NCI-H82 treated with DMSO at 0.1 percent for 48 hours (cell line): ENCODE data around the gene MIA.
"Not testable (repeated sequence)": the region's sequence is repeated elsewhere in the genome, so short reads cannot be mapped to it uniquely, and the experiment has no call there.

Experiments used
- DNase-seq: peaks from one replicate; lab custom pipeline; 2025; ENCODE audit not compliant: unreplicated experiment; lab: John Stamatoyannopoulos, UW

MIA gene

GRCh38 chr19:40774916-40775631 is at the start of gene MIA:
Gene MIA (plus strand): TSS chr19:40775521. CDS start chr19:40775543, 22 bp downstream.
- no peak for DNase-seq

- no peak for DNase-seq
These were observed 49.0 kb upstream of the MIA start for GRCh38 chr19:40726279-40726678.

GRCh38 chr19:40730065-40730464 is 45.3 kb upstream of the MIA start:
- DNase-seq = not testable (repeated sequence)

- not testable (repeated sequence) for DNase-seq
These were observed 43.0 kb upstream of the MIA start for GRCh38 chr19:40732304-40732703.

GRCh38 chr19:40733149-40733548 is 42.2 kb upstream of the MIA start:
- no peak for DNase-seq

- DNase-seq = no peak
These were observed 40.1 kb upstream of the MIA start for GRCh38 chr19:40735013-40735771.

- DNase-seq = no peak
These were observed 38.7 kb upstream of the MIA start for GRCh38 chr19:40736661-40737060.

GRCh38 chr19:40737102-40737644 is 38.1 kb upstream of the MIA start:
- no peak for DNase-seq

- DNase-seq = no peak
These were observed 36.1 kb upstream of the MIA start for GRCh38 chr19:40739030-40739839.

- no peak for DNase-seq
These were observed 35.2 kb upstream of the MIA start for GRCh38 chr19:40739871-40740703.

- no peak for DNase-seq
These were observed 34.6 kb upstream of the MIA start for GRCh38 chr19:40740747-40741146.

- DNase-seq = no peak
These were observed 33.6 kb upstream of the MIA start for GRCh38 chr19:40741527-40742390.

- no peak for DNase-seq
These were observed 32.8 kb upstream of the MIA start for GRCh38 chr19:40742477-40742876.

GRCh38 chr19:40742886-40743285 is 32.4 kb upstream of the MIA start:
- DNase-seq = no peak

- DNase-seq = no peak
These were observed 31.4 kb upstream of the MIA start for GRCh38 chr19:40743926-40744325.

GRCh38 chr19:40744554-40745401 is 30.5 kb upstream of the MIA start:
- no peak for DNase-seq

GRCh38 chr19:40745402-40745780 is 29.9 kb upstream of the MIA start:
- DNase-seq = no peak

GRCh38 chr19:40747536-40747935 is 27.8 kb upstream of the MIA start:
- no peak for DNase-seq
